Smooth muscle cell (in vitro differentiated cells): ENCODE measurements around the gene ANKDD1A. TPM values are rescaled to one million over a fixed set of nuclear protein-coding genes. Genes with fewer than 3 reads are reported as not detected.

ENCODE experiments used
- DNase-seq: peaks from one replicate; lab custom pipeline; 2025; ENCODE audit not compliant: unreplicated experiment; lab: John Stamatoyannopoulos, UW
- H2AFZ ChIP-seq: fragments of 200-600 bp; sonication (generic); 2 replicates; pipeline ENCODE4 v1.6.0; 2016; ENCODE audit warnings: antibody characterized with exemption, low read depth, mild to moderate bottlenecking
- H3F3A ChIP-seq: fragments of 200-600 bp; sonication (generic); 2 replicates; pipeline ENCODE4 v1.6.0; 2017; ENCODE audit warnings: antibody characterized with exemption, low read depth
- H3K27ac ChIP-seq: fragments of 200-600 bp; sonication (generic); 2 replicates; pipeline ENCODE4 v1.5.1; 2016; ENCODE audit warnings: low read depth, mild to moderate bottlenecking
- H3K27me3 ChIP-seq: fragments of 200-600 bp; sonication (generic); 2 replicates; pipeline ENCODE4 v1.6.1; 2016; ENCODE audit warnings: low read depth, mild to moderate bottlenecking
- H3K36me3 ChIP-seq: fragments of 200-600 bp; sonication (generic); 2 replicates; pipeline ENCODE4 v1.5.1; 2016; ENCODE audit warnings: low read depth
- H3K4me1 ChIP-seq: fragments of 200-600 bp; sonication (generic); 2 replicates; pipeline ENCODE4 v1.5.1; 2016; ENCODE audit warnings: low read depth
- H3K4me2 ChIP-seq: fragments of 200-600 bp; sonication (generic); 2 replicates; pipeline ENCODE4 v1.6.0; 2016; ENCODE audit warnings: mild to moderate bottlenecking
- H3K4me3 ChIP-seq: fragments of 200-600 bp; sonication (generic); 2 replicates; pipeline ENCODE4 v1.5.1; 2016; ENCODE audit warnings: mild to moderate bottlenecking
- H3K79me2 ChIP-seq: fragments of 200-600 bp; sonication (generic); 2 replicates; pipeline ENCODE4 v1.6.0; 2016; ENCODE audit warnings: low read depth, mild to moderate bottlenecking
- H3K9ac ChIP-seq: fragments of 200-600 bp; sonication (generic); 2 replicates; pipeline ENCODE4 v1.6.0; 2016; ENCODE audit warnings: low read depth
- H3K9me3 ChIP-seq: fragments of 200-600 bp; sonication (generic); replicated peaks from 2 replicates; pipeline ENCODE4 v1.5.1; 2016; ENCODE audit warnings: low read depth
- H4K20me1 ChIP-seq: fragments of 200-600 bp; sonication (generic); 2 replicates; pipeline ENCODE4 v1.6.0; 2016; ENCODE audit warnings: low read depth
- CTCF ChIP-seq: fragments of 200-600 bp; sonication (generic); IDR thresholded peaks from 2 replicates; pipeline ENCODE4 v1.5.1; 2017; ENCODE audit warnings: borderline replicate concordance, mild to moderate bottlenecking, antibody characterized with exemption; ENCODE audit not compliant: insufficient read depth, poor library complexity, severe bottlenecking
- WGBS: methylation state at CpG from one replicate; pipeline ENCODE4 v1.1.7; 2016; ENCODE audit warnings: low lambda C conversion rate; 5-methylcytosine and 5-hydroxymethylcytosine counted together
- polyA plus RNA-seq: library from polyadenylated mRNA; unstranded; fragments of >200 nt; fragmentation: Nextera tagmentation; extraction: Ambion mirVana; gene quantifications from 2 replicates; pipeline ENCODE4 v1.2.1, GENCODE V29; 2016
- total RNA-seq: library from RNA; depleted of rRNA; stranded (reverse); fragments of >200 nt; gene quantifications from 2 replicates; pipeline ENCODE4 v1.2.3, GENCODE V29; 2014

The ANKDD1A gene
- total and polyA plus RNA-seq, 2 experiments from 2014 or later, result 1.3 to 2.8 TPM

DNA sequence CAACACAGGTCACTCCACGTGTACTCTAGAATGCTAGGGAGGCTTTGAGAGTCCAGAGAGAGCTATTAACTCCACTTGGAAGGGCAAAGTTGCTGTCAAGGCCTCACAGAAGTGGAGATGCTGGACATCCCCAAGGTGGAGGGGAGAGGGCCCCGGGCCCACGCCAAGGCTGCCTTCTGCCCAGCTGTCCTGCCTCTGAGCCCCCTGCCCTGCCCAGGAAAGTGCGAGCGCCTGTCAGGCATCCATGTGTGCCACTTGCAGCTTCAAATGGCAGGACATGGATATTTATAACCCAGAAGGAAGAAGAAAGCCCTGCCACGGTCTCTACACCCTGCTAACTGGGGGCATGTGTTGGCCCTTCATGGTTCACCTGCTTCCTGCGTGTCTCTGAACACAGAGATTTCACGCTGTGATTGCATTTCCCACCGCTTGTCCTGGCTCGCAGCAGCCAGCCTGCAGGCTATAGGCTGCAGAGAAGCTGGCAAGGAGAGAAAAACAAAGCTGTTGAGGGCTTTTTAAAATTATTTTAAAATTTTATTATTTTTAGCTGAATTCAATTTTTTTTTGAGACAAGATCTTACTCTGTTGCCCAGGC lies 17.0 kb downstream of the ANKDD1A start:
- DNase-seq, result no peak
- no peak overlapping the region for H3K4me3 ChIP-seq
- H3K9me3 ChIP-seq, result no peaks in the 10 kb centered on the region
- no peaks in the 10 kb centered on the region for H3K27me3 ChIP-seq
- H3K36me3 ChIP-seq, result no peaks in the 10 kb centered on the region
- H3K9ac ChIP-seq, result no peak overlapping the region
- no peak for TF ChIP-seq CTCF
- 83% methylated on average over 10 of the region's 10 CpGs for WGBS
- no peaks in the 10 kb centered on the region for H3K4me1 ChIP-seq
- no peak overlapping the region for H3K4me2 ChIP-seq
- no peaks in the 10 kb centered on the region for H3K79me2 ChIP-seq
- H4K20me1 ChIP-seq, result no peaks in the 10 kb centered on the region
- no peak overlapping the region for H2AFZ ChIP-seq
- H3F3A ChIP-seq, result no peaks in the 10 kb centered on the region
- no peak overlapping the region for H3K27ac ChIP-seq

DNA sequence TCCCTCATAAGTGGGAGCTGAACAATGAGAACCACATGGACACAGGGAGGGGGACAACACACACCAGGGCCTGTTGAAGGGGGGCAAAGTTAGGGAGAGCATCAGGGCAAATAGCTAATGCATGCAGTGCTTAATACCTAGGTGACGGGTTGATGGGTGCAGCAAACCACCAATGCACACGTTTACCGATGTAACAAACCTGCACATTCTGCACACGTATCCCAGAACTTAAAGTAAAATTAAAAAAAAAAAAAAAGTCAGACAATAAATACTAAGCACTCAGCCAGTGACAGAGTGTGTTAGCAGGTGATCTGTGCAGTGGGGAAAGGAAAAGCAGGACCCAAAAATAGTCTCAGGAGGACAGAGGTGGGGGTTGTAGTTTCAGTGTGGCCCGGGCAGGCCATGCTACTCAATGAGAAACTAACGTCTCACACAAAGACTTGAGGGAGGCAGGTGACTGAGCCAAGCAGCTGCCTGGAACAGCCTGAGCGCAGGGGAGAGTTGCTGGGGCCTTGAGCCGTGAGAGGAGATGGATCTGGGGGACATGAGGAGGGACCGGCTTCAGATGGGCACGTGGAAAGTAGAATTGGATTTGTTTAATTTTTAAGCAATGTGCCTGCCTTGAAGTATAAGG lies 18.4 kb downstream of the ANKDD1A start:
- Histone ChIP-seq H3K36me3 (no peaks in the 10 kb centered on the region), H3K79me2 (no peaks in the 10 kb centered on the region), H3F3A (no peaks in the 10 kb centered on the region), H2AFZ (no peak overlapping the region), H3K4me3 (no peak overlapping the region), H3K4me2 (no peak overlapping the region), H3K4me1 (no peaks in the 10 kb centered on the region), H3K9ac (no peak overlapping the region), H3K27me3 (no peaks in the 10 kb centered on the region), H3K27ac (no peak overlapping the region), H3K9me3 (no peaks in the 10 kb centered on the region), H4K20me1 (no peaks in the 10 kb centered on the region)
- 93% methylated on average over 10 of the region's 10 CpGs for WGBS
- DNase-seq, result no peak
- no peak for TF ChIP-seq CTCF

DNA sequence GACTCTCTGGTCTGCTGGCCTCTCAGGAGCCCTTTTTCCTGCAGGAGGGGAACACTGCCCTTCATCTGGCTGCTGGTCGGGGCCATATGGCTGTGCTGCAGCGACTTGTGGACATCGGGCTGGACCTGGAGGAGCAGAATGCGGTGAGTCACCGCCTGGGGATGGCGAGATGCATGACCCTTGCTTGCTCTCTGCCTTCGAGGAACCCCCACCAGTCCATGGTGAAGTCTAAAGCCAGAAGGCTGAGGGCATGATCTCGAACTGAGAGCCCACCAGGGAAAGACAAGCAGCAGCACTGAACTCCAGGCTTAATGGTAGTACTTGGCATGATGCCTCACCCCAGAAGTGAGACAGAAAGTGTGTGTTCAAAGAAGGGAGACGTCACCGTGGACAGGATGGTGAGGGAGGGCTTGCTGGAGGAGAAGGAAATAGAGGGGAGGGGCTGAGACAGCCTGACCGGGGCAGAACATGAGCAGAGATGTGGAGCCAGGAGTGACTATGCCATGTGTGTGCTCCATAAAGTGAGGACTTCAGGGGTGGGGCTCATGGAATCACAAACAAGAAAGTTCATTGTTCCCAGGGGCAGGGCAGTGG lies 19.2 kb downstream of the ANKDD1A start:
- no peak for TF ChIP-seq CTCF
- DNase-seq, result no peak
- Histone ChIP-seq H3K27ac (no peak overlapping the region), H3K9ac (no peak overlapping the region), H2AFZ (no peak overlapping the region), H3K4me2 (no peak overlapping the region), H3K36me3 (no peaks in the 10 kb centered on the region), H3F3A (no peaks in the 10 kb centered on the region), H3K4me1 (no peaks in the 10 kb centered on the region), H3K4me3 (no peak overlapping the region), H3K9me3 (no peaks in the 10 kb centered on the region), H3K27me3 (no peaks in the 10 kb centered on the region), H3K79me2 (no peaks in the 10 kb centered on the region), H4K20me1 (no peaks in the 10 kb centered on the region)
- 58% methylated on average over 11 of the region's 11 CpGs for WGBS

GRCh38 chr15:64931381-64931780 lies 19.7 kb downstream of the ANKDD1A start:
- Histone ChIP-seq H3K4me1 (no peaks in the 10 kb centered on the region), H3K9ac (no peak overlapping the region), H3K9me3 (no peaks in the 10 kb centered on the region), H3K4me3 (no peak overlapping the region), H3K36me3 (no peaks in the 10 kb centered on the region), H4K20me1 (no peaks in the 10 kb centered on the region), H3K4me2 (no peak overlapping the region), H3F3A (no peaks in the 10 kb centered on the region), H3K27ac (no peak overlapping the region), H3K79me2 (no peaks in the 10 kb centered on the region), H2AFZ (no peak overlapping the region), H3K27me3 (no peaks in the 10 kb centered on the region)
- 94% methylated on average over 8 of the region's 8 CpGs for WGBS
- no peak for DNase-seq
- no peak for TF ChIP-seq CTCF
